ENCODE measurements around the gene STK31.
A peak's percentile ranks its signal among the peaks of the same experiment; 100 is the strongest.
"Not testable (repeated sequence)": the region's sequence is repeated elsewhere in the genome, so short reads cannot be mapped to it uniquely, and the experiment has no call there.

STK31 gene

DNA sequence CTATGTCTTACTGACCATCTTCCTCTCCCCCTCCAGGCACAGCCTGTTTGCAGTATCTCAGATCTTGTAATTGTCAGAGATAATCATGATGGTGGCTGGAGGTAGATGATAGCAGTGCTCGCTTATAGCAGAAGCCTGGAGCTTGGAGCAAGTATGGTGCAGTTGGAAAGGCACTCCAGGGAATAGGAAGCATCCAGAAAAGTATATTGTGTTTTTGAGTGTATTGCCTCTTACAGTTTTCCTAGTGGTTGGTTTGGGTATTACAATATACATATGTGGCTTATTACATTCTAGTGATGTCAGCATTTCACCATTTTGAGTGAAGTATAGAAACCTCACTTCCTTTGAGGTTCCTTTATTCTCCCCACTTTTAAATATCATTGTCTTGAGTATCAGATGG, 101.5 kb downstream of the STK31 start:
- no peak for DNase-seq

DNA sequence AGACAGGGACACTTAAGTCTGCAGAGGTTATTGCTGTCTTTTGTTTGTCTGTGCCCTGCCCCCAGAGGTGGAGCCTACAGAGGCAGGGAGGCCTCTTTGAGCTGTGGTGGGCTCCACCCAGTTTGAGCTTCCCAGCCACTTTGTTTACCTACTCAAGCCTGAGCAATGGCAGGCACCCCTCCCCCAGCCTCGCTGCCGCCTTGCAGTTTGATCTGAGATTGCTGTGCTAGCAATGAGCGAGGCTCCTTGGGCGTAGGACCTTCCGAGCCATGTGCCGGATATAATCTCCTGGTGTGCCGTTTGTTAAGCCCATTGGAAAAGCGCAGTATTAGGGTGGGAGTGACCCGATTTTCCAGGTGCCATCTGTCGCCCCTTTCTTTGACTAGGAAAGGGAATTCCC, 118.1 kb downstream of the STK31 start:
- DNase-seq: not testable (repeated sequence)

GRCh38 chr7:23832733-23833132, 122.7 kb downstream of the STK31 start:
- not testable (repeated sequence) for DNase-seq

DNA sequence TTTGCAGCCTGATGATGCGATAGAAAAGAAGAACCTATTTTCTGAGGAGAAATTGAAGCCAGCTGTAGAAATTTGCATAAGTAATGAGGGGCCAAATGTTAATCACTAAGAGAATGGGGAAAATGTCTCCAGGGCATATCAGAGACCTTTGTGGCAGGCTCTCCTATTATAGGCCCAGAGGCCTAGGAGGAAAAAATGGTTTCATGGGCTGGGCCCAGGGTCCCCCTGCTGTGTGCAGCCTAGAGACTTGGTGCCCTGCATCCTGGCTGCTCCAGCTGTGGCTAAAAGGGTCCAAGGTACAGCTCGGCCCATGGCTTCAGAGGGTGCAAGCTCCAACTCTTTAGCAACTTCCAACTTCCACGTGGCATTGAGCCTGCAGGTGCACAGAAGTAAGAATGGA, 123.4 kb downstream of the STK31 start:
- DNase-seq: no peak

GRCh38 chr7:23844837-23845236, 134.8 kb downstream of the STK31 start:
- not testable (repeated sequence) for DNase-seq

DNA sequence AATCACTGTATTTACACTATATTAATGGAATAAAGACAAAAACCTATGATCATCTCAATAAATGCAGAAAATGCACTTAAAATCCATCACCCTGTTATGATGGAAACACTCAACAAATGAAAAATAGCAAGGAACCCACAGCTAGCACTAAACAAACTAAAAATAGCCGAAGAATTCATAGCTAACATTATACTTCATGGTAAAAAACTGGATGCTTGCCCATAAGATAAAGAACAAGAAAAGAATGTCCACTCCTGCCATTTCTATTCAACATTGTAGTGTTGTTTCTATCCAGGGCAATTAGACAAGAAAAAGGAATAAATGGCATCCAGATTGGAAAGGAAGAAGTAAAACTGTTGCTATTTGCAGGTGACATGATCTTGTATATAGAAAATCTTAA, 142.1 kb downstream of the STK31 start:
- no peak for DNase-seq

GRCh38 chr7:23852988-23853387, 143.0 kb downstream of the STK31 start:
- no peak for DNase-seq

DNA sequence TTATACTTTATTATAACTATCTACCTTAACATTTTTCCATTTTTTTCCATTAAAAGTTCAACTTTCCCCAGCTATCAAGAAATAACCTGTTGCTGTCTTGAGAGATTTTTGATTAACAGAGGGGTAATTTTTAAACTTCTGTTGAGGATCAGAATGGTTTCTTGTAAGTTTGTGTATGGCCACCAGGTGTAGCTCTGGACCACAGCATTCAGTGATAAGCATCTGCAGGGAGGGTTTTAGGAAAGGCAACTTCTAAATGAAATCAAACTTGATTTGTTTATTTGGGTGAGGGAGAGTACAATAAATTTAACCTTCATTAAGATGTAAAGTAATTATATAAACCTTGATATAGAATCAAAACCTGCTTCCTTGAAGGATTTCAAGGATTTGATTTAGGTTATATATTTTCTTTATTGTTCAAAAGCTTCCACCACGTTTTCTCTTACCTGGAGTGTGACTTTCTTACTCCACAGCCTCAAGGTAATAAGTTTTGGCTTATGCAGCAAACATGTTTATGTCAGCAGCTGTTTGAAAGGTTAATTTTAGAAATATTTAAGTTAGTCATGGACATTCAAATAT, 153.3 kb downstream of the STK31 start:
- peak; percentile 7 to 13 for DNase-seq

- DNase-seq: no peak
Measured at GRCh38 chr7:23864973-23865372, 155.0 kb downstream of the STK31 start.

DNA sequence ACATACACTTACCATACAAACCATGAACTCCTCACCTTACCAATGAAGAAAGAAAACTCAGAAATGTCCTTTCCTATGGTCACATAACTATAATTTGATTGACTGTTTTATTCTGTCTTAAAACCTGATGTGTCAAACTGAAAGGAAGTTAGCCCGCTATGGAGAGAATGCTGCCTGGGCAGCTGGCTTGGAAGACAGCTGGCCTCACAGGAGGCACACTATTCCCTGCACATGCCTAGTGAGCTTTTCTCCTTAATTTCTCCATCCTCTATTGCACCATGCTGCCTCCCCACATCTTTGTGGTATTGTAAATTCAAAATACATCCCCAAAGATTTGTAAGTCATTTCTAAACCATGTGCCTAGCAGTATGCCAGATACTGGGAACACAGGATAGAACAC, 163.3 kb downstream of the STK31 start:
- DNase-seq: no peak

DNA sequence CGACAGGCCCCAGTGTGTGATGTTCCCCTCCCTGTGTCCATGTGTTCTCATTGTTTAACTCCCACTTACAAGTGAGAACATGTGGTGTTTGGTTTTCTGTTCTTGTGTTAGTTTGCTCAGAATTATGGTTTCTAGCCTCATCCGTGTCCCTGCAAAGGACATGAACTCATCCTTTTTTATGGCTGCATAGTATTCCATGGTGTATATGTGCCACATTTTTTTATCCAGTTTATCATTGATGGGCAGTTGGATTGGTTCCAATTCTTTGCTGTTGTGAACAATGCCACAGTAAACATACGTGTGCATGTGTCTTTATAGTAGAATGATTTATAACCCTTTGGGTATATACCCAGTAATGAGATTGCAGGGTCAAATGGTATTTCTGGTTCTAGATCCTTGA, 166.5 kb downstream of the STK31 start:
- DNase-seq: not testable (repeated sequence)

All from NCI-H1930 (cell line).